Erythroblast (primary cell): ENCODE data around the gene CEACAM16.

Source experiments
- DNase-seq, 2 experiments: peaks; one replicate each; lab custom pipeline; 2025; lab: John Stamatoyannopoulos, UW
- GATA1 ChIP-seq: IDR thresholded peaks from 2 replicates; pipeline ENCODE4 v1.6.1; 2011; ENCODE audit warnings: low read depth, mild to moderate bottlenecking, control low read depth, low read length, moderate library complexity
- POLR2A ChIP-seq: IDR thresholded peaks from 2 replicates; pipeline ENCODE4 v1.6.1; 2011; ENCODE audit warnings: mild to moderate bottlenecking, low read length

Gene CEACAM16

GRCh38 chr19:44737238-44738071 lies 38.5 kb downstream of the CEACAM16 start:
- no peak for DNase-seq
- TF ChIP-seq GATA1 (no peak), POLR2A (no peak)

GRCh38 chr19:44738136-44738535 lies 39.2 kb downstream of the CEACAM16 start:
- no peak for DNase-seq
- TF ChIP-seq GATA1: no peak
- no peak for TF ChIP-seq POLR2A

DNA sequence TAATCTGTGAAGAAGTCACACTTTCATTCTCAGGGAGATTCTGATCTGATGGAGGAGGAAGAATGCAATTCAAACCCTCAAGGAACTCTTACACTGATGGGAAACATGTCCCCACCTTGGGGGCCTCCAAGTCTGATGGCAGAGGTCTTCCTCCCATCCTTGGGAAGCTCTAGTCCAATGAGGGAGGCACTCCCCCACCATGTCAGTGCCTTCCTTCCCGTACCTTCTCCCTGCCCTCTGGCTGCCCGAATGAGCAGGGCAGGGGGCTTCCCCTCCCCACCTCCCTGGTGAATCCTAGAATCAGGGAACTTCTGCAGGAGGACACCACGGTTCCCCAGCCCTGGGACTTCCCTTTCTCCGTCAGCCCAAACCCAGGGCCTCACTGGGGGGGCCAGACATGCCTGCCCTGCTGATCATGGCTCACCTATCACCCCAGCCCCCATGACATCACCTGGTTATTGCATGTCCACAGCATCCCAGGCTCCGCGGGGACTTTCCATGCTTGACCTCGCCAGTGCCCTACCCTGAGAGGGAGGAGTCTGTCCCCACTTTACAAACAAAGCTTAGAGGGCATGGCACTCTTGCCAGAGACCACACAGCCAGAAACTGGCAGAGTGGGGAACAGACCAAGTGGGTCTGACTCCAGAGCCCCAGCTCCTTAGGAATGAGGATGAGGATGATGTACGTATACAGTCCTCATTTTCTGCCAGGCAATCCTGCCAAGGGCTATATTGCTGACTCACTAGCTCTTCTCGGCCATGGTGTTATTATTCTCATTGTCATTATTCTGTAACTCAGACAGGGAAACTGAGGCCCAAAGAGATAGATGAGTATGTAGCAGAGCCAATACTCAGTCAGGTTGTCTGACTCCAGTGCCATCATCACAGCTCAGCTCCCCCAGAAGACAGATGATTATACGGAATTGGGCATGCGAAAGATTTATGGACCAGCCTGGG lies 39.9 kb downstream of the CEACAM16 start:
- DNase-seq: no peak
- no peak for TF ChIP-seq GATA1
- TF ChIP-seq POLR2A: no peak

DNA sequence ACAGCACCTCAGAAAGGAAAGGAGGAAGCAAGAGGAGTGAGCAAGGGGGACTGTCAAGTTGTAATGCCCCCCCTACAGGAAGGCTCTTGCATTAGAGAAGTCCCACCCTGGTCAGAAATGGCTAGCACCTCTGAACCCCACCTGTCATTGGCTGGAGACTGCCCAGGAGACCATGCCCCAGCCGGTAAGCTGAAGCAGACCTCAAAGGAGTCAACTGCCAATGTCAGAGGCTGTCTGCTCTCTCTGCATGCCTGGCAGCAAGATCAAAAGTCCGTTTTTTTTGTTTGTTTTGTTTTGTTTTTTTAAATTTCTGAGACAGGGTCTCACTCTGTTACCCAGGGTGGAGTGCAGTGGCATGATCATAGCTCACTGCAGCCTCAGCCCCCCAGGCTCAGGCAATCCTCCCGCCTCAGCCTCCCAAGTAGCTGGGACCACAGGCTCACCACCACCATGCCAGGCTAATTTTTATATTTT lies 41.4 kb downstream of the CEACAM16 start:
- no peak for TF ChIP-seq POLR2A
- no peak for TF ChIP-seq GATA1
- DNase-seq: no peak

GRCh38 chr19:44741258-44741731 lies 42.3 kb downstream of the CEACAM16 start:
- DNase-seq: no peak
- TF ChIP-seq GATA1 (no peak), POLR2A (no peak)

DNA sequence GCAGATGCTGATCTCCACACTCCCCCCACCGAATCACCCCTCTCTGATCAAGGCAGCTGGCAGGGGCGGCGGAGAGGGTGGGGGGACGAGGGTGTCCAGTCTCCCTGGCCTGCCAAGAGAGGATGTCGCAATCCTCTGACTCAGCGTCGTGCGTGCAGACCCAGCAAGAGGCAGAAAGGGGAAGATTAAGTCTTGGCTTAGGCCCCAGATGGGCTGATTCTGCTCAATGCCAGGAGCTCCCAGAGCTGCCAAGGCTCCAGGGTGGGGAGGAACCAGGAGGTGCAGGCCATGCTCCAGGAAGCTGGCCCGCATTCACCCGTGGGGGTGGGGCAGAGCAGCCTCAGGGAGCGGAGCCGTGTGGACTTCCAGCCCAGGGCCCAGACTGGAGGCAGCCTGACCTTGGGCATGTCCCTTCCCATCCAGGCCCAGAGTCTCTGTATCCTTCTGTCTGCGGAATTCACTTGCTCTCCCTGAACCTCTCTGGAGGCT lies 42.9 kb downstream of the CEACAM16 start:
- peak; percentile 87 to 94 for DNase-seq
- TF ChIP-seq POLR2A (no peak), GATA1 (no peak)

DNA sequence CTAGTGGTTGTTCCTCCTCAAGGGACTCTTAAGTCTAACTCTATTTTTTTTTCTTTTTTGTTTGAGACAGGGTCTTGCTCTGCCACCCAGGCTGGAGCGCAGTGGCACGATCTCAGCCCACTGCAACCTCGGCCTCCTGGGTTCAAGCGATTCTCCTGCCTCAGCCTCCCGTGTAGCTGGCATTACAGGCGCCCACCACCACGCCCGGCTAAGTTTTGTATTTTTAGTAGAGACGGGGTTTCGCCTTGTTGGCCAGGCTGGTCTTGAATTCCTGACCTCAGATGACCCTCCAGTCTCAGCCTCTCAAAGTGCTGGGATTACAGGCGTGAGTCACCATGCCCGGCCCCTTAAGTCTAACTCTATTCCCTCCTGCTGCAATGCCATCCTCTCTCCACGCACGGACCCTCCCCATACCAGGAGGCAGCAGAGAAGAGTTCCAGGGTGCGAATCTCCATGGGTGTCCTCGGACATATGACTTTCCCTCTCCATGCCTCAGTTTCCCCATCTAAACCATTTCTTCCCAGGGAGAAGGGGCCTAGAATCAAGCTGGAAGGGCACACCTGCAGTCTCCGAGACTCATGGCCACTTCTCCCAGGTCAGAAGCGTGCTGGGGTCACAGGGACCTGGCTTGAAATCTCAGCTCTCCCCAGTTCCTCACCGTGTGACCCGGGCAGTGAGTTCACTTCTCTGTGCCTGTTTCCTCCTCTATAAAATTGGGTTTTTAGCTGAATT lies 43.5 kb downstream of the CEACAM16 start:
- peak in 1 of 2 experiments; percentile 23 for DNase-seq
- no peak for TF ChIP-seq GATA1
- TF ChIP-seq POLR2A: no peak

GRCh38 chr19:44744871-44745332 lies 46.0 kb downstream of the CEACAM16 start:
- TF ChIP-seq GATA1 (no peak), POLR2A (no peak)
- DNase-seq: no peak

DNA sequence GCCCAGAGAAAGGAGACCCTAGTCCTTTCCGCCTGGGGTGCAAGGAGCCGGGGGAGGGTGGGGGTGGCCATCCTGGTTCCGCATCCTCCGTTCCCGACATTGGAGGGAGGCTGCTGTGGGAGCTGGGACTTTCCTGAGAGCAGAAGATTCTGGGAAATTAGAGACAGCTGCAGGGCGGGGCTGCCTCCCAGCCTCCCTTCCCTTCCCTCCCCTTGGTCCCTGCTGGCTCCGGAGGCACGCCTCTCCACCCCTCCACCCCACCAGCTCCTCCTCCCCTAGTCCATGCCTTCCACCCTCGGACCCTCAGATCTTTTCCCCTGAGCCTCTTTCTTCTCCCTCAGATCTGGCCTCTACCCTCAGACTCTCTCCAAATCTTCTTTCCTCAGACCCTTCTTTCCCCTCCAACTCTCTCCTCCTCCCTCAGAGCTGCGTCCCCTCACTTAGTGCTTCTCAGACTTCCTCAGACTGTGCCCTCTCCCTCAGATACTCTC lies 46.4 kb downstream of the CEACAM16 start:
- TF ChIP-seq POLR2A (no peak), GATA1 (no peak)
- no peak for DNase-seq

GRCh38 chr19:44745887-44746600 lies 47.1 kb downstream of the CEACAM16 start:
- DNase-seq: no peak
- TF ChIP-seq POLR2A (no peak), GATA1 (no peak)

GRCh38 chr19:44746616-44746945 lies 47.6 kb downstream of the CEACAM16 start:
- DNase-seq: no peak

More at GRCh38 chr19:44746616-44746945, 47.6 kb downstream of the CEACAM16 start:
- no peak for TF ChIP-seq POLR2A
- no peak for TF ChIP-seq GATA1
